GM18526 (cell line): ENCODE data around the gene FXYD1.

Source experiments
- POLR2A ChIP-seq: IDR thresholded peaks from 3 replicates; pipeline ENCODE4 v1.6.1; 2011; ENCODE audit not compliant: insufficient read length; ENCODE audit errors: extremely low read depth

FXYD1 gene

GRCh38 chr19:35174226-35174625 is 35.6 kb downstream of the FXYD1 start:
- no peak for TF ChIP-seq POLR2A

GRCh38 chr19:35176181-35176570 is 37.6 kb downstream of the FXYD1 start:
- TF ChIP-seq POLR2A = no peak

DNA sequence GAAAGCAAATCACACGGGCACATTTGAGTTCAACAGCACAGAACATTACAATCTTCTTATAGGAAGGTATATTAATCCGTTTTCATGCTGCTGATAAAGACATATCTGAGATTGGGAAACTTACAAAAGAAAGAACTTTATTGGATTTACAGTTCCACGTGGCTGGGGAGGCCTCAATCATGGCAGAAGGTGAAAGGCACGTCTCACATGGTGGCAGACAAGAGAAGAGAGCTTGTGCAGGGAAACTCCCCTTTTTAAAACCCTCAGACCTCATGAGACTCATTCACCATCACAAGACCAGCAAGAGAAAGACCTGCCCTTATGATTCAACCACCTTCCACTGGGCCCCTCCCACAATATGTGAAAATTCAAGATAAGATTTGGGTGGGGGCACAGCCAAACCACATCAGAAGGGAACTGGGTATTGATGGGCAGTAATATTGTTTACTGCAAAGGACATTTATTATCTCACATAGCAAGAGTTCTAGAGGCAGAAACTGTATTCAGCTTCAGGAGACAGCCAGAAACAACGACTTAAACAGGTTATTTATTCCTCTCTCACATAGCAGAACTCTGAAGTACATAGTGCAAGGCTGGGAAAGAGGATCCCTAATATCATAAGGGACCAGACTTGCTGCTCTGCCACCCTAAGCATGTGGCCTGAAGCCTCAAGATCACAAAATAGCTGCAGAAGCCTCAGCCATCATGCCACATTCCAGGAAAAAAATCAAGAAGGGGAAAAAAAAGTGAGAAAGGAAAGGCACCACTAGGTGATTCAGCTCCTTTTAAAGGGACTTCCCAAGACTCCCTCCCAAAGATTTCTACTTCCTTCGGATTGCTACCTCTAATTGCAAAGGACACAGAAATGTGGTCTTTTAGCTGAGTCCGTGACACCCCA is 39.0 kb downstream of the FXYD1 start:
- TF ChIP-seq POLR2A = no peak

- TF ChIP-seq POLR2A = no peak
These were observed 40.1 kb downstream of the FXYD1 start for GRCh38 chr19:35178701-35179100.

- TF ChIP-seq POLR2A = no peak
These were observed 41.2 kb downstream of the FXYD1 start for GRCh38 chr19:35179830-35180229.

DNA sequence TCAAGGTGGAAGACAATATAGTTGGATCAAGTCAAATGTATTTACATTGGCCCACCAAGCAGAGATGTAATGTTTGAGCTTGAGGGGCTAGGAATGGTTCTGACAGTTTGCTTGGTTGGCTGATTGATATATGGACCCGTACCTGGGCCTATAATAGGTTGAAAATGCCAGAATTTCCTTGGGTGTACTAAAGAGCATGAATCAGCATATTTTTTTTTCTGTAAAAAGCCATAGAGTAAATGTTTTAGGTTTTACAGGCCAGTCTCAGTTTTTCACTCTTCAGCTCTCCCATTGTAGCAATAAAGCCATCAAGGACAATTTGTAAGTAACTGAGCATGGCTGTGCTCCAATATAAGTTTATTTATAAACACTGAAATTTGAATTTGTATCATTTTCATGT is 42.8 kb downstream of the FXYD1 start:
- no peak for TF ChIP-seq POLR2A

GRCh38 chr19:35184267-35184666 is 45.6 kb downstream of the FXYD1 start:
- no peak for TF ChIP-seq POLR2A

DNA sequence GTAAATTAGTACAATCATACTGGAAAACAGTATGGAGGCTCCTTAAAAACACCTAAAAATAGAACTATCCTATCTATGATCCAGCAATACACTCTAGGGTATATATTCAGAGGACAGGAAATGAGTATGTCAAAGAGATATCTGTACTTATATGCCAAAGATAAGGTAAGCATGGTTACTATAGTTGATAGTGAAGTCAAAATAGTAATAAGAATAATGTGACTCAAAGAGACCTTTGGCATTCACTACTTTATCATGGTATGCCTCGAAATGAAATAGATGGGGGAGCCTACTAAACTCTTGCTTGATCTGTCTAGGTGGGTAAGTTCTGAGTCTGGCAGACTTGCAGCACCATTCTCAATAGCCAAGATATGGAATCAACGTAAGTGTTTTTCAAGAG is 46.3 kb downstream of the FXYD1 start:
- TF ChIP-seq POLR2A = no peak
